Activated effector memory CD4-positive, alpha-beta T cell treated with Interleukin-2 at 50 U/mL for 16 hours (primary cell): ENCODE measurements around the gene ROMO1.
"Not testable (repeated sequence)": the region's sequence is repeated elsewhere in the genome, so short reads cannot be mapped to it uniquely, and the experiment has no call there.

ENCODE experiments used
- DNase-seq: peaks from one replicate; pipeline ENCODE4 v3.0.0-alpha.2; 2020

Gene ROMO1

GRCh38 chr20:35685368-35685767 is 13.8 kb upstream of the ROMO1 start:
- DNase-seq = not testable (repeated sequence)

- DNase-seq = not testable (repeated sequence)
These were observed 12.3 kb upstream of the ROMO1 start for GRCh38 chr20:35686872-35687271.

- no peak for DNase-seq
These were observed 8.9 kb upstream of the ROMO1 start for GRCh38 chr20:35690265-35690664.

- no peak for DNase-seq
These were observed 3.9 kb upstream of the ROMO1 start for GRCh38 chr20:35695245-35695749.

- no peak for DNase-seq
These were observed 3.2 kb upstream of the ROMO1 start for GRCh38 chr20:35695978-35696377.

- DNase-seq = no peak
These were observed 1.4 kb upstream of the ROMO1 start for GRCh38 chr20:35697696-35698297.

DNA sequence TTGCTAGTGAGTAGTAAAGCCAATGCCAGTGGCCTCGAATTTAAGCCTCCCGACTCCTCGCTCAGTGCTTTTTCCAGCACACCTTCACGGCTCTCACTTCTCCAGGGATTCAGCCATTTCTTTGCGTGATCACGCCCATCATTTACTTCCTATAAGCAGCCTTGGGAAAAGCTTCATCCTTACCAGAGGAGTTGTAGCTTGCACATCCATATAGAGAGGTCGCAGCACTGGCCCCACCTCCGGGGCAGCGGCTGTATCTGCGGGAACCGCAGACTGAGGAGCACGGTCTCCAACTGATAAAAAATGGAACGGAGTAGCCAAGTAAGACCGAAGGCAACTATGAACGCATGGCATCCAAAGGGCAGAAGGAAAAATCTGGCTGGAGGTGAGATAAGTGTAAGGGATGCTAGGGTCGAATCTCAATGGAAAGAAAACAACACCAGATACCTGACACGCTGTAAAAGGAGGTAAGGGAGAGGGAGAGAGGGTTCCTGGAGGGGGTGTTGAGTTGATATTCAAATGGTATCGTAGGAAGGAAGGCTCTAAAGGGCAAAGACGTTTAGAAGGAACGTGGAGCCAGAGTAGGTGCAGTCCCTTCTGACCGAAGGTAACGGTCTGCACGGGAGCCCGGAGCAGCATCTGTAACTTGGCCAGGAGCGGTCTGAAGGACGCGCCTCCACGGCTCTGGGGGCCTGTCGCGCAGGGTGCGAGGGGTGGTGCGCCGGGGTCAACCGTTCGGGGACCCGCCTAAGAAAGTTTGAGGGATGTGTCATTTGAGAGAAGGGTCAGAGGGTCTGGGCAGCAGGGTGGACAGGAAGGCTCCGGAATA is 693 bp upstream of the ROMO1 start:
- DNase-seq = no peak

DNA sequence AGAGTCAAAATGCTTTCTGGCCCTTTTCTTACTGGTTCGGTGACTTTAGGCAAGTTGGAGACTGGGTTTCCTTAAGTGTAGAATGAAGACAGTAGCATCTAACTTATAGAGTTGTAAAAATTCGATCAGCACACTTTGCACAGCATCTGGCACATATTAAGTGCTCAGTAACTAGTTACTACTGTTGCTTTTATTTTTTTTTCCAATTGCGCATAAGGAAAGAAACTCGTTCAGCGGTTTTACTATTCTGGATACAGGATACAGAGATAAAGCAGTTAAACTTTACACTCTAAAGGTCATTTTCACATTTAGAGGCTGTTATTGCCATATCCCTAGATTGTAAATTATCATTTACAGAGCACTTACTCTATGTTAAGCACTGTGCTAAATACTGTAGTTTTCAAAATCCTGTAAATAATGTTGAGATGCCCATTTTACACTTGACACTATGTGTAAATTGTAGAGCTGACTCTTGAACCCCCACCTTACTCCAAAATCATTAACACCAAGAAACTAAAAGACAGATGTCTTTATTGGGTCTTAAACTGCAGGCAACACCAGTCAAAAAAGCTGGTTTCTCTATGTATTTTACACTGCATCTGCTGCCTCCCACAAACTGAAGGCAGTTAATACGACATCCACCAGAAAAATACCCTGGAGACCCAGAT is 886 bp downstream of the ROMO1 start:
- no peak for DNase-seq

GRCh38 chr20:35700625-35701148 is 1.5 kb downstream of the ROMO1 start:
- DNase-seq = no peak

GRCh38 chr20:35702051-35702823 is 3.0 kb downstream of the ROMO1 start:
- DNase-seq = no peak

- DNase-seq = no peak
These were observed 3.9 kb downstream of the ROMO1 start for GRCh38 chr20:35702824-35703695.

GRCh38 chr20:35704514-35705261 is 5.5 kb downstream of the ROMO1 start:
- no peak for DNase-seq

- DNase-seq = not testable (repeated sequence)
These were observed 6.7 kb downstream of the ROMO1 start for GRCh38 chr20:35705894-35706293.

GRCh38 chr20:35706591-35707529 is 7.7 kb downstream of the ROMO1 start:
- DNase-seq = not testable (repeated sequence)

DNA sequence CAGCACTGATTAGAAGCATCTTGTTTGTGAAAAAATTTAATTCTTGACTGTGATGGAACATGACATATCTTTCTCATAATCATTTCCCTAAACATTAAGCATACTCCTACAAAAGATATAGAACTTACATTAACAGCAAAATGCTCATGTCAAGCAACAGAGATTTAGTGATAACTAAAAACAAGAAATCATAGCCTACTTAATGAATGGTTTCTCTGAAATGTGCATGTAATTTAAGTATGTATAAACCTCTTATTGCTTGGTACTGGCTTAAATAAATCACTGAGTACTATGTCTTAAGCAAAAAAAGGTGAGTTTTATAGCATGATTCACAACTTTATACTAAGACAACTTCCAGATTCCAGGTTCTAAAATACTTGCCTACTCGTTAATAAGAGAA is 9.3 kb downstream of the ROMO1 start:
- DNase-seq = no peak

DNA sequence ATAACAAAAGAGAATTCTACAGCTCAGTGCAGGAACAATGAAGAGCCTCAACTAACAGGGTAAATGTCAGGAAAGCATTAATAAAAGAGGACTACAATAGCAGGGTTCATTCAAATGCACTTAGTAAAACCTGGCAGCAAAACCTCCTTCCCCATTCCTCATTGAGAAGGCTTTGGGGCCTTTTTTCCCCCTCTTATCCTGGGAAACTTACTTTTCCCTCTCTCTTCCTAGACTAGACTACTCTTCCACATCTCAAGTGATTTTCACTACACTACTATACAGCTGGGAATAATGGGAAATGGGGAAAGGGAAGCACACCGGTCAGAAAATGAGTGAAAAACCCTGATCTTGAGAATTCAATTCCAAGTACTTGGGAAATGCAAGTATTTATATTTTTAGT is 10.1 kb downstream of the ROMO1 start:
- no peak for DNase-seq

- DNase-seq = no peak
These were observed 10.8 kb downstream of the ROMO1 start for GRCh38 chr20:35710039-35710438.

DNA sequence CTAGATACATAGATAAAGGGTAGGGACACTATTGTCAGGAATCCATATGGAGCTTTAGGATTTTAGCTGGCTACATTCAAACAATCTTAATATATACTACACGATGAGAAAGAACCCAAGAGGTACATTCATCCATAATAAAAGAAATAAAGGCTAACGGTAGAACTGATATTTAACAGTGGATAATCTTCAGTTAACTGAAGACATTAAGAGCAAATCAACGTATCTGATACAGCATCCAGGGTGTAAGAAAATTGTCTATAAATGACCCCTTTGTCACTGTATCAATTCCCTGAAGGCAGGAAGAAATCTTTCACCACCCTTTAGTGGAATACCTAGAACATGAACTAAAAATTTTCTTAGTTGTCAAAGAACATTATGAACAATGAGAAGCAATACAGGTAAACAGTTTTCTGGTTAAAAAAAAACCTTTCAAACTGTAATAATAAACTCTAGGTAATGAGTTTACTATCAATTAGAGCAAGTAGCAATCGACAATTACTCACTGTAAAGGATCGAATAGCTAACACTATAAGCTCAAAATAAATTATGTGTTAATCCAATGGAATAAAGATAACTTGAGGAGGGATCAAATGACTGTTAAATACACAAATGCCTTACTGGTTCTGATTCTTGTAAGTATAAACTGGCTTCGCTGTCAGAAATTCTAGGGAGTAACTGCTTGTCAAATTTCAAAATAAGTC is 11.8 kb downstream of the ROMO1 start:
- DNase-seq = no peak

- no peak for DNase-seq
These were observed 12.5 kb downstream of the ROMO1 start for GRCh38 chr20:35711588-35712209.
